Right renal pelvis (tissue), 4 donors: ENCODE results near the gene TNXB. TPM values are rescaled to one million over a fixed set of nuclear protein-coding genes. Genes with fewer than 3 reads are reported as not detected.

ENCODE experiments used
- DNase-seq, 4 donors: peaks; one replicate each; pipeline ENCODE4 v3.0.0-alpha.2; 2013; ENCODE audit warnings: low read depth in 4 of 4, low spot score in 3 of 4, missing footprints in 1 of 4
- polyA plus RNA-seq, 4 donors: library from polyadenylated mRNA; unstranded; fragments of 120-200 nt; gene quantifications; one replicate each; pipeline ENCODE4 v1.2.1, GENCODE V29; 2013; ENCODE audit not compliant: insufficient read length in 4 of 4

TNXB gene, protein sequence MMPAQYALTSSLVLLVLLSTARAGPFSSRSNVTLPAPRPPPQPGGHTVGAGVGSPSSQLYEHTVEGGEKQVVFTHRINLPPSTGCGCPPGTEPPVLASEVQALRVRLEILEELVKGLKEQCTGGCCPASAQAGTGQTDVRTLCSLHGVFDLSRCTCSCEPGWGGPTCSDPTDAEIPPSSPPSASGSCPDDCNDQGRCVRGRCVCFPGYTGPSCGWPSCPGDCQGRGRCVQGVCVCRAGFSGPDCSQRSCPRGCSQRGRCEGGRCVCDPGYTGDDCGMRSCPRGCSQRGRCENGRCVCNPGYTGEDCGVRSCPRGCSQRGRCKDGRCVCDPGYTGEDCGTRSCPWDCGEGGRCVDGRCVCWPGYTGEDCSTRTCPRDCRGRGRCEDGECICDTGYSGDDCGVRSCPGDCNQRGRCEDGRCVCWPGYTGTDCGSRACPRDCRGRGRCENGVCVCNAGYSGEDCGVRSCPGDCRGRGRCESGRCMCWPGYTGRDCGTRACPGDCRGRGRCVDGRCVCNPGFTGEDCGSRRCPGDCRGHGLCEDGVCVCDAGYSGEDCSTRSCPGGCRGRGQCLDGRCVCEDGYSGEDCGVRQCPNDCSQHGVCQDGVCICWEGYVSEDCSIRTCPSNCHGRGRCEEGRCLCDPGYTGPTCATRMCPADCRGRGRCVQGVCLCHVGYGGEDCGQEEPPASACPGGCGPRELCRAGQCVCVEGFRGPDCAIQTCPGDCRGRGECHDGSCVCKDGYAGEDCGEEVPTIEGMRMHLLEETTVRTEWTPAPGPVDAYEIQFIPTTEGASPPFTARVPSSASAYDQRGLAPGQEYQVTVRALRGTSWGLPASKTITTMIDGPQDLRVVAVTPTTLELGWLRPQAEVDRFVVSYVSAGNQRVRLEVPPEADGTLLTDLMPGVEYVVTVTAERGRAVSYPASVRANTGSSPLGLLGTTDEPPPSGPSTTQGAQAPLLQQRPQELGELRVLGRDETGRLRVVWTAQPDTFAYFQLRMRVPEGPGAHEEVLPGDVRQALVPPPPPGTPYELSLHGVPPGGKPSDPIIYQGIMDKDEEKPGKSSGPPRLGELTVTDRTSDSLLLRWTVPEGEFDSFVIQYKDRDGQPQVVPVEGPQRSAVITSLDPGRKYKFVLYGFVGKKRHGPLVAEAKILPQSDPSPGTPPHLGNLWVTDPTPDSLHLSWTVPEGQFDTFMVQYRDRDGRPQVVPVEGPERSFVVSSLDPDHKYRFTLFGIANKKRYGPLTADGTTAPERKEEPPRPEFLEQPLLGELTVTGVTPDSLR (N-terminal part only)
- 10 to 100 TPM in 1 of 4 donors, 1 to 10 TPM in 3; 3.2 to 11.2 (median 5.0) TPM for polyA plus RNA-seq

DNA sequence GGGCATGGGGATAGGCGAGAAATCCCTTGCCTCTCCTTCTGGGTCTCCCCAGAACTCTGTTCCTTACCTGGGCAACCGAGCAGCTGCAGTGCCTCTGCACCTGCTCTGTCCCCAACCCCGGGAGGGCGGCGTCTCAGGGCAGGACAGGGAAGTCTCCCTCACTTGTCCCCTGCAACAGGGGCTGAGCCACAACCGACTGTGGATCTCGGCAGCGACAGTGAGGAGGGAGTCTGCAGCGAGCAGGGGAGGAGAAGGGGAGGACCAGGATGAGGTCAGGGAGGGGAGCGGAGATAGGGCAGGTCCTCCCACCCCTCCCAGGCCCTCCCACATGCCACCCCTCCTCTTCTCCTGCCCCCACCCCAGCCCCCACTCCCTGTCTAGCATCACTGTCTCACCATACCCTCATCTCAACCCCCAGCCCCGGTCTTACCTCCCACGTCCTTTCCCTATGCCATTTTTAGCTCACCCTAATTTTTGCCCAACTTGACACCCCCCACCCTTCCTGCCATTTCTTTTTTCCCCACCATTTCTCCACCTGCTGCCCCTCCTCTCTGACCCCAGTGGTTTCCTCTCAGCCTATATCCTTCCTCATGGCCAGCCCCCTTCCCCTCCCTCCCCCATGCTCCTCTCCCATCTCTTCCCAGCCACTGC is at the start of gene TNXB:
TSS of gene TNXB (minus strand) at position 225 of the 651 bp plus-strand sequence. CDS start 11,140 bp downstream, outside the sequence.
- no peak for DNase-seq

DNA sequence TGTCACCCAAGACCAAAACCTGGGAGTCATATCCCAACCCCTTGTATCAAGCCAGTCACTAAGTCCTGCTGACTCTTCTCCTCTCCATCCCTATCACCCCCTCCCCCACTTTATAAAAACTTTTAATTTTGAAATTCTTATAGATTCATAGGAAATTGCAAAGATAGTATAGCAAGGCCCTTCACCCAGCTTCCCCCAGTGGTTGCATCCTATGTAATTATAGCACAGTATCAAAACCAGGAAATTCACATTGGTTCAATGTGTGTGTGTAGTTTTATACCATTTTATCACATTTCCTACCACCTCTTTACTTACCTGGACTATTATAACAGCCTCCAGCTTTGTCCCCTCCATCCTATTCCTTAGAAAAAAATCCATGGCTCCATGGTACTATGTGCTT is 48.9 kb upstream of the TNXB start:
- DNase-seq: no peak

DNA sequence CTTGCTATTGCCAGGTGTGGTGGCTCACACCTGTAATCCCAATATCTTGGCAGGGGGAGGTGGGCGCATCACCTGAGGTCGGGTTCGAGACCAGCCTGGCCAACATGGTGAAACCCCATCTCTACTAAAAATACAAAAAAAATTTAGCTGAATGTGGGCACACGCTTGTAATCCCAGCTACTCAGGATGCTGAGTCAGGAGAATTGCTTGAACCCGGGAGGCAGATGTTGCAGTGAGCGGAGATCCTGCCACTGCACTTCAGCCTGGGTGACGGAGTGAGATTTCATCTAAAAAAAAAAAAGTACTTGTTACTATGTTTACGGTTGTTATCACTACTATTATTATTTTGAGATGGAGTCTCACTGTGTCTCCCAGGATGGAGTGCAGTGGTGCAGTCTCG is 47.8 kb upstream of the TNXB start:
- no peak for DNase-seq

DNA sequence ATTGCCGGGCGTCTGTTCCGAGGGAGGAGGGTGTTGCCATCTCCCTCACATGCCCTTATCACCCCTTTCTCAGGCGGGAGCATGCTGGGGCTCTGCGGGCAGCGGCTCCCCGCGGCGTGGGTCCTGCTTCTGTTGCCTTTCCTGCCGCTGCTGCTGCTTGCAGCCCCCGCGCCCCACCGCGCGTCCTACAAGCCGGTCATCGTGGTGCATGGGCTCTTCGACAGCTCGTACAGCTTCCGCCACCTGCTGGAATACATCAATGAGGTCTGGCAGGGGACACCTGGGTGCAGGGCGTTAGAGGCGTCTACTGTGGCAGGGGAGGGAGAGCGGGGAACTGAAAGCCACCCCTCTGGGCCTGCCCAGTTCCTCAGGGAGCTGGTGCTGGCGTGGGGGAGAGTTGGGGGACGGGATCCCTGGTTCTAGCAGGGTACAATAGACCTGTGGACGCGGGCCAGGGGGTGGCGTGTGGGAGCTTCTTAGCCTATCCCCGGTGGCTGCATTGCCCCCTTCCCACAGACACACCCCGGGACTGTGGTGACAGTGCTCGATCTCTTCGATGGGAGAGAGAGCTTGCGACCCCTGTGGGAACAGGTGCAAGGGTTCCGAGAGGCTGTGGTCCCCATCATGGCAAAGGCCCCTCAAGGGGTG is 45.5 kb upstream of the TNXB start:
- peak in 1 of 4 donors; percentile 60 for DNase-seq

DNA sequence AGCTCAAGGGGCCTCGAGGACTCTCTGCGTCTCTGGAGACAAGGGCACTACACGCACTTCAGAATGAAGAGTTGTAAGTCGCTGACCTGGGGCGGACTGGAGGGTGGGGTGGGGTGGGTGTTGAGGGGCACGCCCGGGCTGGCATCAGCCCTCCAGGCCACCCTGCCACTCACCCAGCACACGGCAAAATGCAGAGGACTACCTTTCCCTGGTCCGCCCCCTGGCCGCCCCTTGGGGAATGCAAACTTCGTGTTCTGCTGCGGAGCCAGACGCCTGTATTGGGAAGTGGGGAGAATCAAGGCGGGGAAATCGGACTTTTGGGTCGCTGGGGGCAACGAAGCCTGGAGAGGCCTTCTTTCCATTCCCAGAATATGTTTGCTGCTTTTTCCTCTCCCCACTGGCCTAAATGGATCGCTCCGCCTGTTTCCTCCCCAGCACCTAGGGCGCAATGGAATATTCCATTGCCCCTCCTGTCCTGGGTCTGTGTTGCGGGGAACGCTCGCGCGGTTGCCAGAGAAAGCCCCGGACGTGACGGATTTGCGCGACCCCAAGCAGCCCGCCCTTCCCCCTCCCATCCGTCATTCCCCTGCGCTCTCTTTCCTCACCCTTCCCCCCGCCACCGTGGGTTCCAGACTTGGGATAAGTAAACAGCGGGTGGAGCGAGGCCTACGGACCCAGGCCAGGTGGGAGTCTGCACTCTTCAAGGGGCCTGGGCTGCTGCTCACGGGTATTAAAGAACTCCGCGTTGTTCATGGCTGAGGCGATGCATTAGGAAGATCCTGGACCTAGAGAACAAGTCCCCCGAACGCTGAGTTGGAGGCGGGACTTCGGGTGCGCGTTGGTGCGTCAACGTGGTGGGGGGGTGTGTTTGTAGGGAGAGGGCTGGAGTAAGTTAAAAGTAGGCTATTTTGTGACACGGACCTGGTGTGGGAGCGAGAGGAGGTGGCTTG is 44.7 kb upstream of the TNXB start, which contains the start of gene PPT2:
TSS of gene PPT2 (plus strand) at position 578 of the 950 bp plus-strand sequence. CDS start 454 bp downstream, outside the sequence.
- DNase-seq: peak; percentile 89 to 95 (median 92)

DNA sequence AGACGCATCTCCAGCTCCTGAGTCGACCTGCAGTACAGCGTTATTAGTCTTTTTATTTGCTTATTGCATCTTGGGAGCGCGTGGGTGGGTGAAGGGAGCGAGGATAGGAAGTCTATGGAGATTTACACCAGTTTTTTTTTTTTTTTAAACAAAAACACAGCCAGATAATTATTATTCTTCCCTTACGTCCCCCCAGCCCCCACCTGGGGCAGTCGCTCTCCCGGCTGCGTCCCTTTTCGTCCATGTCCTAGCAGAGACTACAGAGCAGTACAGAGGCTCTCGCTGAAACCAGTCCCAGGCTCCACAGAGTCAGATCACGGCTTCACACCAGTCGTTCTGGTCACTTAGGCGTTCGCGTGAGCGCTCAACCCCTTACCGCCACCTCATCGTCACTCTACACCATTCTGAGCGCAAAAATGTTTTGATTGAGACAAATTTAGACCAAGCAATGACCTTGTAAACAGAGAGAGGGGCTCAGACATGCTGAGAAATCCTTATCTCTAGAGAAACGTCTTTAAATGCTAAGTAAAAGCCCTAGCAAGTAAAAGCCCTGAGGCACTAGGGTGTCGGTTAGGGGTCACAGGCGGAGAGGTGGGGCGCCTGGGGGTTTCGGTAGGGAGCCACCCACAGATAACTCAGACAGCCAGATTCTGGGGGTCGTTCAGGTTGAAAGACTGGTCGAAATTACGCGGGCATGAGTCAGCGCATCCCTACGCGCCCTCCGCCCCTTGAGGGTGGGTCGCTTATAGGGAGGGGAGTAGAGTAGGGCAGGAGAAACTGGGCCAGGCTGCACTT is 43.8 kb upstream of the TNXB start:
- DNase-seq: no peak

DNA sequence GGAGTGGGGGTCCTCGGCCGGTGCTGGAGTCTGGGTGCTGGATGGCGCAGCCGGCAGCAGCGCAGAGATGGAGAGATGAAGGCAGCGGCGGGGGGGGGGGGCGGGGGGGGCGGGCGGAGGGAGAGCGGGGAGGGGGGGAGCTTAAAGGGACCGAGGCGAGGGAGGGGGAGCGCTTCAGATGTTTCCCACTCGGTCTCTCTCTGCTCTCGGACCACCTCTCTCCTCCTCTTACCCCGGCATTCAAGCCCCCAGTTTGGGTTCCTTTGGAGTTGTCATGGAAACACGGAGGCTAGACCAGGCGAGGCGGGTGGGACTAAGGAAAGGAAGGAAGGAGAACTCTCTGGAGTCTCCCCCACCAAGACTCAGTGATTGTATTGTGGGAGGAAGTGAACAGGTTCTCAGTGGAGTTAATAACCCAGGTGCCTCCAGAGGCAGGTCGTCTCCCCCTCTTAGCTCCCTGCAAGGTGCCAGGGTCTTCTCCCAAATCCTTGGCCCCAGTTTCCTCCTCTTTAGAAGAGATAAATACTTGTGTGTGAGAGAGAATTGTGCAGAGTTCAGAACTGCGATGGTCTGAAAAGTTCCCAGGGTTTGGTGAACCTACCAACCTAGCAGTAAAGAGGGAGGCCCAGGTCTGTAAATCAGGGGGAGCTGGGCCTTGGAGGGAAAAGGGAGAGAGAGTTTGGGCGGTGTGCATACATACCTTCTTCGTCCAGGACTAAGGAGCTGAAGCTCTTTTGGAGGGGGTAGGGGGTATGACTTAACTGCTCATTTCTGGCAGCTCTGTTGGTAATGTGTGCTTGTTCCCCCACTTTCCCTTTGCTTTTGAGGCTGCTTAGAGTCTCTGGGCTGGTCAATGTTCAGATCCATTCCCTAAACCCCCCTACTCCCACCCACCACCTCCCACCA is 43.0 kb upstream of the TNXB start, which contains the start of gene PRRT1:
TSS of gene PRRT1 (minus strand) at position 77 of the 906 bp plus-strand sequence. CDS start 112 bp downstream, outside the sequence.
- DNase-seq: no peak

DNA sequence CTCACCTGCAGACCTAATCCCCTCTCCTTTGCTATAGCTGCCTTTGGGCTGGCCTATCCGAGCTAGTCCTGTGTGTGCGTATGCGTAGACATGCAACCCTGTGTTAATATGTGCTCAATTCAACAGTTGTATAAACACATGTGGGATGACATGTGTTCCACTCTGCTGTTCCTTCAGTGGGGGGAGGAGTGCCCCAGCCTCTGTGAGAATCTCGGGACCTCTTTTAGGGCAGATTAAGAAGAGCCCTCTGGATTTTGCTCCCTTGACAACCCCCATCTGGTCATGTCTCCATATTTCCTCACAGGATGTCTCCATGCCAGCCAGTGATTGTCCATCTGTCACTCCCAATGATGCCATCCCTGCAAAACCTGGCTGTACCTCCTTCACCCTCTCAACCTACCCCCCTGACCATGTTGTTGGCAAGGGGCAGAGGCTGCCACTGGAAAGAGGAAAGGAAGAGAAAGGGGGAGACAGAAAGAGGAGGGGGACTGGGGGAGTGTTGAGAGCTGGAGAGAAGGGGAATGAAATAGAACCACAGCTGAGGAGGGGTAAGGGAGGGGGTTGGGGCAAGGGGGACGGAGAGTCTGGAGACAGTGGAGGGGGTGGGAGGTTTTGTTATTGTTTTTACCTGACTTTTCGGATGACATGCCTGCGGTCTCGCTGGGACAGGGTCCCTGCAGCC is 42.2 kb upstream of the TNXB start:
- DNase-seq: no peak

DNA sequence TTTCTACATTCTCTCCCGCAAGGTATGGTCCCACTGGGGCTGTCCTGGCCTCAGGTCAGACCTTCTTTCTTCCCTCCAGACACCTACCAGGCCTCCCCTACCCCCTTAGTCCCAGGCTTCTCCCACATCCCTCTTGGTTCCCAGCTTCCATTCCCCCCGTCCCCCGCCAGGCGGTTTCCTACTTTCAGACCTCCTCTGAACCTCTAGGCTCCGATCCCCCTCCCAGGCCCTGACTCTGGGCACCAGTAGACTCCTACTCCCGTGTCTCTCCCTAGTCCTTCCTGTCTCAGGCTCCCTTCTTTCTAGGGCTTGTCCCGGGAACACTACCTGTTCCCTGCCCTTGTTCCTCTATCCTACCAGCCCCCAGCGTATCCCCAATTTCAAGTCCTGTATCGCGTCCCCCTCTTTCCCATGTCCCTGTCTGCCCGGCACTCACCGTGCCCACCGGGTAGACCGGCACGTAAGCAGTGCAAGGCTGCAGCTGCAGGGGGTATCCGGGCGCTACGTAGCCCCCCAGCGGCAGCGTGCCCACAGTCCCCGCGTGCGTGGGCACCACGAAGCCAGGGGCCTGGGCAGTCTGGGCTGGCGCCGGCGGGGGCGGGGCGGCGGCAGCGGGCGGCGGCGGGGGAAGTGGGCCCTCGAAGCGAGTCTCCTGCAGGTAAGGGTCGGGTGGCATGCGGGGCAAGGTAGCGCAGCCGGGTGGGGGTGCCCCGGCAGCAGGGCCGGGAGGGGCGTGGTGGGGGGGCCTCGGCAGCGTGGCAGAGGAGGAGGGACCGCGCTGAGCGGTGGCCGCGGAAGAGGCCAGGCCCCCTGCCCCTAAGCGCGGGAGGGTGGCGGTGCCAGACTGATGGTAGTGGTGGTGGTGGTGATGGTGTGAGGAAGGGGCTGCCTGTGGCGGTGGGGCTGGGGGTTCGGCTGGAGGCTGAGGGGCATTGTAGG is 41.1 kb upstream of the TNXB start:
- no peak for DNase-seq

DNA sequence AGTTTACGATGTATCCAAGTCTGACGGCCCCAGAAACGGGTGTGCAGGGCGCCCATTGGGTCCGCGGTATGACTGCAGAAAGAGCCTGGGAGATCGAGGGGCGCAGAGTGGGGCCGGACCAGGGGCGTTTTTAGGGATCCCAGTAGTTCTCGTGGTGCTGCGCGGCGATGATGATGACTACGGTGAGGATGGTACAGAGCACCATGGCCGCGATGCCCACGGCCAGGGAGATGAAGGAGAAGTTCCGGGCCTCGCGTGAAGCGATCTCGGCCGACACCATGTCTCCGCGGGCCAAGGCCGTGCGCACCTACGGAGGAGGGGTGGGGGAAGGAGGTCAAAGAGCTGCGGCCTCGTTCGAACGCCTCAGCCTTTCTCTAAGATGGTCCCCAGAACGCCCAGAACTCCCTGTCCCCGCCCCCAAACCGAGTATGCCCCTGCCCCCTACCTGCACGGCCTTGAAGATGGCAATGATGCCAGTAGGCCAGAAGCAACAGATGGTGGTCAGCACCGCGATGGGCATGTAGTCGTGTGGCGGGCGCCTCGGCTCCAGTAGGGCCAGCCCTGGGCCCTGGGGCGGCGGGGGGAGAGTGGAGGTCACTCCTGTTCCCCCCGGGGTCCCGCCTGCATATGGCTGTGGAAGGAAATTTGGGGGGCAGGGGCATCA is 40.1 kb upstream of the TNXB start:
- DNase-seq: no peak

DNA sequence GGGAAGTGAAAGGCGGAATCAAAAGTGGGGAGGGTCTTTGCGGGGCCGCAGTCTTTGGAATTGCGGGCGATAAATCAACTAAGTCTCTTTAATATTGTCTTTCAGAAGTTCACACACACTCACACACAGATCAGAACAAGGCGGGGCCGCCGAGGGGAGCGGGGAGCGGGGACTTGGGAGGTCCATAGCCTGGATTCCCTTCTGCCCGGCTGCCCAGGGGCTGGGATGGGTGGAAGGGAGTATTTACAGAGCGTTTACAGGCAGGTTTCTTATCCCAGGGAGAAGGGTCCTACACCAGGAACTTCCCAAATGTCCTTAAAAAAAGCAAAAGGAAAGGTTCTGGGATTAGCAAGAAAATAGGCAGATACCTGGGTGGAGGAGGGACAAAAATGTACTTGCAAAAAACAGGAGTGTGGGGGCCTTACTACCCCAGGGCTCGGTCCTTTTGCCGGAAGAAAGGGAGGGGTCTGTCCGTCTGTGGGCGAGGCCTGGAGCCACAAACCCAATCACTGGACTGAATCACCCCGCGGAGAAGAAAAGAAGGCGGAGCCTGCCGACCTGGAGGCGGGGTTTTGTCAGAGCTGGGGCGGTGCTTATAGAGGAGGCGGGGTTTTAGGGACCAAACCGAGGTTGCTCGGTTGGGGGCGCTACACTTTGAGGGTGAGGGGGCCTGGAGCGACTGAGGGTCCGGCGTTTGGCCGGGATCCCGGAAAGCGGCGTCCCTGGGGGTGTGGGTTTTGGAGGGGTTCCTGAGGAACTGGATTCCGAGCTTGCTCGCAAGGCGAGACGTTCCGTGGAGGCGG is 39.4 kb upstream of the TNXB start:
- peak in 1 of 4 donors; percentile 75 for DNase-seq

DNA sequence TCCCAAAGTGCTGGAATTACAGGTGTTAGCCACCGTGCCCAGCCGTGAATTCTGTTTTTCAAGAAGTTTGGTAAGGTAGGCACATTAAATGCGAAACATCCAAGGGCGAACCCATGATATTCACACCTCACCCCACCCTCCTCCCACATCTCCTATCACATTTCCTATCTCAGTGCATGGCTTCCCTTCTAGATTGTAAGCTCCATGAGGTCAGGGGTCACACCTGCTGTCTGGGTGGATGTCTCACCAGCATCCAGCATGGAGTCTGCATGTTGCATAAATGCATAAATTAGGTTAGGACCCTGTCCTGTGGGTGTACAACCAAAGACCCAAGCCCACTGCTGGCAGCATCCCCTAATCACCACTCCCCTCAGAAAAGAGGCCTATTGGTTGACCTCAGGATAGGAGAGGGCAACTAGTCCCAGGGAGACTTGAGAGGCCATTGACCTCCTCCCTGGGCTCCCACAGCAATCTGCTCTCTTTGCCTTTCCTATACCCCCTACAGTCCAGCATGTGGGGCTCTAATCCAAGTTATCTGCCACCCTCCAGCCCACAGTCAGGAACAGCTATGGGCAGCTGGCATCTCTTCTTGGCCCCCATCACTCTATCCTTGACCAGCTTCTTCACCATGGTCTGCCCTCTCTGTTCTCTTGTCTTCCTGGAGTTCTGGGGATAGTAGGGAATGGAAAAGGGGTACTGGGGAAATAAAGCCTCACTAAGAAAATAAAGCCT is 38.4 kb upstream of the TNXB start:
- no peak for DNase-seq

DNA sequence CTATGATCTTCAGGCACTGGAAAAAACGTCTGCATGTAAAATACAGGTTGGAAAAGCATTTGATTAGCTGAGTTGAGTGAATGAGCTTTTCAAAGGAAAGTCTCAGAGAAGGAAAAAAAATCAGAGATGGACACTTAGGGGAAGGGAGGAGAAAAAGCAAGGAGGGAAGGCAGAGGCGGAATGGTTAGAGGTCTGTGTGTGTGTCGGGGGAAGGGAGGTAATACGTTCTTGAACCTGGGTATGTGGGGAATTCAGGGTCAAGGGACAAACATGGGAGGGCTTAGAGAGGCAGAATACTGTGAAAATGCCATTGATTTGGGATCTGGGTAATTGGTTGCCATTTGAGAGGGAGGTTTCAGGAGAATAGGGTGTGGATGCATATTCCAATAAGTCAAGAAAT is 37.5 kb upstream of the TNXB start:
- no peak for DNase-seq
